AG04449 (cell line): ENCODE data around the gene OCA2.

ENCODE experiments used
- CTCF ChIA-PET: fragments of 350-600 bp; formaldehyde crosslinking; extraction: SDS; loops from one replicate; lab custom pipeline; 2021; ENCODE audit warnings: antibody characterized with exemption; lab: Yijun Ruan, JAX
- POLR2A ChIA-PET: fragments of 400-600, 350-600 bp; formaldehyde crosslinking; extraction: SDS; loops from one replicate; lab custom pipeline; 2020; ENCODE audit warnings: antibody characterized with exemption, inconsistent platforms; lab: Yijun Ruan, JAX
- DNase-seq: peaks from one replicate; pipeline ENCODE4 v3.0.0-alpha.2; 2010; ENCODE audit warnings: low read depth, low spot score
- H3K4me3 ChIP-seq: 2 replicates; pipeline ENCODE4 v1.5.1; 2011; ENCODE audit warnings: low read depth, mild to moderate bottlenecking, control low read depth, low read length
- TF ChIP-seq, protein P1 (sequence below): IDR thresholded peaks from one replicate; pipeline ENCODE4 v1.5.1; 2011; ENCODE audit warnings: mild to moderate bottlenecking, moderate library complexity, low read length, control low read depth, inconsistent platforms; ENCODE audit not compliant: insufficient read depth; ENCODE audit errors: missing control alignments

OCA2 gene

DNA sequence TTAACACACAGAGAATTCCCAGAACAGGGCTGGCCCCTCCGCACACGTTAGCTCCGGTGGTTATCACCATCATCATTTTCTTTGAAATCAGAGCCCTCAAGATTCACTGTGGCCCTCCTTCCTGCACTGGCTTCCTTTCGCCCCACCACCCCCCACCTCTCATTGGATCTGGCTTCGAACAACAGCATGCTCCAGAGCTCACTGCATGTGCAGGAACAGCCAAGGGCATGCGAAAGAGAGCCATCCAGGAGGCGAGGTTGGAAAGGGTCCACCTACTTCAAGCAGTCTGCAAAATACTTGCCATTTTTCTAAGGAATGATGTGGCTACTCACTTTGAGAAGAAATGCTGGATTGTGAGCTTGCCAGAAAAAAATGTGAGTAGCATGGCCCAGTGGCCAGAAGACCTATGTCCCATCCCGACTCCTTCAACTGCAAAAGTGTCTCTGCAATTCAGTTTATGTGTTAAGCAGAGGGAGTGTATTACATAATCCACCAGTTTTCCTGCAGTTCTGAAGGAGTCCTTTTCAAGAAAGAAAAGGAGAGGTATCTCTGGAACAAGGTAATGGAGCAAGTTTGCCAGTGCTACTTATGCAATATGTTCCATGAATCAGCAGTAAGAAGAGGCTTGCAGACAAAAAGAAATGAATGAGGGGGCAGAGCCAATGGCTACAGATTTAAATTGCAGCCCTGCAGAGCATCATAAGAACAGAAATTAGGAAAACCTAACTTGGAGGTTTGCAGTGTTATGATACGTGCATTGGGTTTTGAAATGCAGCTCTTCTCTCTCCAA is 92.8 kb downstream of the OCA2 start:
- no peak overlapping the region for H3K4me3 ChIP-seq
- POLR2A ChIA-PET, result no interaction called here
- TF ChIP-seq, protein P1, sequence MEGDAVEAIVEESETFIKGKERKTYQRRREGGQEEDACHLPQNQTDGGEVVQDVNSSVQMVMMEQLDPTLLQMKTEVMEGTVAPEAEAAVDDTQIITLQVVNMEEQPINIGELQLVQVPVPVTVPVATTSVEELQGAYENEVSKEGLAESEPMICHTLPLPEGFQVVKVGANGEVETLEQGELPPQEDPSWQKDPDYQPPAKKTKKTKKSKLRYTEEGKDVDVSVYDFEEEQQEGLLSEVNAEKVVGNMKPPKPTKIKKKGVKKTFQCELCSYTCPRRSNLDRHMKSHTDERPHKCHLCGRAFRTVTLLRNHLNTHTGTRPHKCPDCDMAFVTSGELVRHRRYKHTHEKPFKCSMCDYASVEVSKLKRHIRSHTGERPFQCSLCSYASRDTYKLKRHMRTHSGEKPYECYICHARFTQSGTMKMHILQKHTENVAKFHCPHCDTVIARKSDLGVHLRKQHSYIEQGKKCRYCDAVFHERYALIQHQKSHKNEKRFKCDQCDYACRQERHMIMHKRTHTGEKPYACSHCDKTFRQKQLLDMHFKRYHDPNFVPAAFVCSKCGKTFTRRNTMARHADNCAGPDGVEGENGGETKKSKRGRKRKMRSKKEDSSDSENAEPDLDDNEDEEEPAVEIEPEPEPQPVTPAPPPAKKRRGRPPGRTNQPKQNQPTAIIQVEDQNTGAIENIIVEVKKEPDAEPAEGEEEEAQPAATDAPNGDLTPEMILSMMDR, result no peak
- CTCF ChIA-PET, result no interaction called here
- DNase-seq, result no peak

DNA sequence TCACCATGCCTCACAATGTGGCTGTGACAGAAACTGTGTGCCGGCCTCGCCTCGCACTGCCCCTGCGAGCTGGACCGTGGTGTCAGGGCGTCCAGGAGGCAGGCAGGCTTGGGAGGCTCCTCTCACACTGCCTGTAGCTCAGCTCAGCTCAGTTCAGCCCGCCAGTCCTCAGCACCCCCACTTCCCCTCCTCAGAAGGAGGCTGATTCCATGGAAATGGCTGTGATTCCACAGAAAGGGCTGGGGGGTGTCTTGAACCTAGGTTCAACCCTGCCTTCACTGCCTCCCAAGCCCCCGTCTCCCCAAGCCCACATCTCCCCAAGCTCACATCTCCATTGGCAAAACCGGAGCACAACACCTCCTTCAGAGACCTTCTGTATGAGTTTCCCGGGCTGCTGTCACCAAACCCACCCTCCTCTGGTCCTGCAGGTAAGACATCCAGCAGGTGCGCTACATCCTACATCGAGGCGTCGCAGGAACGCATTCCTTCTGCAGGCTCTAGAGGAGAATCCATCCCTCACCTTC is 94.0 kb downstream of the OCA2 start:
- no peak overlapping the region for H3K4me3 ChIP-seq
- TF ChIP-seq, protein P1, result no peak
- DNase-seq, result no peak
- ChIA-PET CTCF (no interaction called here), POLR2A (no interaction called here)

DNA sequence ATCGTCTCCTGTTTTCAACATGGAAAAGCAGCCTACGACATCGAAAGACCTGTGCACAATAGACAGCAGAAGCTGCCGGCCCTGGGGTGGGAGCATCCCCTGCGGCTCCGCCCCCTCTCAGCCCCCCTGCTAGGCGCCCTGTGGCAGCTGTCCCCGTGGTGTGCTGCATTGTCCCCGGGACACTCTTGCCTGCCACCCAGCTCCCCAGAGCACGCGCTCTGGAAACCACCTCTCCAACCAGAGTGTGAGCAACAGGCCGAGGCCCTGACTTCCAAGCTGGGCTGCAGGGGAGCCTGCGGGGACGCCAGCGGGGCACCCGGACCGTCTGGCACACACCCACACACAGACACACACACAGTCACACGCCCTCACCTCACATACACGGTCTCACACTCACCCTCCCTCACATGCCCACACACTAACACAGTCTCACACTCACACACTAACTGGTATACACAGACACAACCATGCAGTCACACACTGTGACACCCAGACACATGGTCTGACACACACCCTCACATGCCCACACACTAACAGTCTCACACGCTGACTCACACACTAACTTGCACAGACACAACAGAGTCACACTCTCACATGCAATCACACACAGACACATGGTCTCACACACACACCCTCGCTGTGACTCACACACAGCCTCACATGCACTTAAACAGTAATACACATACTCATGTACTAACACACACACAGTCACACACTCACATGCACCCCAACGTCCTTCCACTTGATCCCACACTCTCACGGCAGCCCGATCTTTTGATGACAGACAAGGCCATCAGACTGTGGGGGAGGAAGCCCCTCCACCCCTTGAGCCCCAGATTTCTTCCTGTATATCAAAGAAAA is 94.7 kb downstream of the OCA2 start:
- POLR2A ChIA-PET, result no interaction called here
- TF ChIP-seq, protein P1, result no peak
- no peak for DNase-seq
- no peak overlapping the region for H3K4me3 ChIP-seq
- CTCF ChIA-PET, result no interaction called here

DNA sequence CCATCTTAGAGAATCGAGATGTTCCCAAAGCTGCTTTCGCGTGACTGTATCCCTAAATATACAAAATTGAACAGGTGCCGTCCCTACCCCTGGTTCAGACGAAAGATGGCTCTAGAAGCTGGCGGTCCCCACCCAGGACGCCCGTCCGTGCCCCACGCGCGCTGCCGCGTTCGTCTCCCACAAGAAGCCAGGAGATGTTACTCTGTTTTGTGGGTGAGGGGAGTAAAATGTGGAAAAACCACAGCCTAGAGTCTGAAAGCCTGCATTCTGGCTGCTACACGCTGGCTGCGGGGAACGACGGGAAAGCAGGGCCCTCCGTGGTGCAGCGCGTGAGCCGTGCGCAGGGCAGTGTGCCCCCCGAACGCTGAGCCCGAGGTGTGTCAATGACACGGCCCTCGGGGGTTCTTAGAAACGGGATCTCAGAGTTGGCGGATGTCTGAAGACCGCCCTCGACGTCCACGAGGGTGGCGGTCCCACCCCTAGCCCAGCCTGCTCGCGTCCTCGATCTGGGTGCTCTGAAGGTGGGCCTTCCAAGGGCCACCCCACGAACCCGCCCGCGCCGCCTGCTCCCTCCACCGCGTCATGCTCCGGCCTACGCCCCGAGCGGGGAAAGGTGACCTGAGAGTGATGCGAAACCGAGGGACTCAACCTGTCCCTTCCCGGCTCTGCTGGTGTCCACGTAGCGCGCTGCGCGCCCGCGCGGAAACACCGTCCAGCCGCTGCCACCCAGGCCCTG is 95.6 kb downstream of the OCA2 start:
- DNase-seq, result no peak
- TF ChIP-seq, protein P1, result no peak
- POLR2A ChIA-PET, result no interaction called here
- no peak overlapping the region for H3K4me3 ChIP-seq
- CTCF ChIA-PET, result no interaction called here

DNA sequence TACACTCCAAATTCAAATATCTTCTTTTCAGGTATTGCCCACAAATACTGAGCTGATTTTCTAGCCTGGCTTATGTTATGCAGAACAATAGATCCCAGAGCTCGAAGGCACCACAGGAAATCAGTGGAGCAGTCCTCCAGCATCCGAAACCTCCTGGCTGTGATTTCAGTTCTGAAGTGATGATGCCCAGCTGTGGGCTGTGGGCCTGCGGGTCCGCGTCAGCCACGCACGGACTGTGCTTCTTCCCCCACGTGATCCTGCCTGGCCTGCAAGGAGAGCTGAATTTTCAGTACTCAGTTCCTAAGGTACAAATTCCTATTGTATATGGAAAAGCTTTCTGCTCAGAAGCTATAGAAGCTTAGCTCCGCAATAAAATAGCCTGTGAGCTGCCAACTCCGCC is 96.2 kb downstream of the OCA2 start:
- no peak for DNase-seq
- ChIA-PET CTCF (no interaction called here), POLR2A (no interaction called here)
- H3K4me3 ChIP-seq, result no peak overlapping the region
- TF ChIP-seq, protein P1, result no peak
